Posterior cingulate gyrus (tissue), 11 donors: ENCODE data around the gene GFOD2.

Experiments
- DNase-seq, 10 donors: peaks; one replicate each; pipeline versions ENCODE4 v3.0.0 to v3.0.0-alpha.2; 2020 to 2021; ENCODE audit warnings: mixed read lengths in 3 of 10
- intact Hi-C: fragments of 100-400 bp; cut with DNase I; formaldehyde crosslinking; loops from one replicate; pipeline ENCODE4 v1.15.1; 2023

The GFOD2 gene

GRCh38 chr16:67651847-67652246, 67.3 kb downstream of the GFOD2 start:
- peak in 1 of 10 donors; percentile 51 for DNase-seq
- intact Hi-C loops, result no loop called here

GRCh38 chr16:67651039-67651438, 68.1 kb downstream of the GFOD2 start:
- DNase-seq, result peak in 1 of 10 donors; percentile 58
- intact Hi-C loops, result no loop called here

DNA sequence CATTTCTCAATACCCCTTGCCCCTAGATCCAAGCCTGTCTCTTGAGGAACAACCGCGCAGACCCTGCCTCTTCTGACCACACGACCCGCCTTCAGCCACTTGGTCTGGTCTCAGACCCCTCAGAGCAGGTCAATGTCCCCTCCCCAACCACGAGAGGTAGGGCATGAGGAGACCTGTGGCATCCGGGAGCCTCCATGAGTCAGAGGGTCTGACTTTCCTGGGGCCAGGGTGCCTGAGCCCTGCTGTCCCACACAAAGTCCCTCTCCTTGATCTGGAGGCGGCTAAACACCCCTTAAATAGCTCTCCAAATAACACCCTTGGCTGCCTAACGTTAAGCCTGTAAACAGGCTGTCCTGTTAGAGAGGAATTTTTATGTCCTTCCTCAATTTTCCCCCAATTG, 69.1 kb downstream of the GFOD2 start:
- intact Hi-C loops, result no loop called here
- DNase-seq, result no peak

GRCh38 chr16:67649494-67649931, 69.6 kb downstream of the GFOD2 start:
- intact Hi-C loops, result no loop called here
- DNase-seq, result peak in 1 of 10 donors; percentile 82

- peak in 2 of 10 donors; percentile 74 to 78 for DNase-seq
- intact Hi-C loops, result no loop called here
Observed at GRCh38 chr16:67648764-67649407, 70.2 kb downstream of the GFOD2 start.

DNA sequence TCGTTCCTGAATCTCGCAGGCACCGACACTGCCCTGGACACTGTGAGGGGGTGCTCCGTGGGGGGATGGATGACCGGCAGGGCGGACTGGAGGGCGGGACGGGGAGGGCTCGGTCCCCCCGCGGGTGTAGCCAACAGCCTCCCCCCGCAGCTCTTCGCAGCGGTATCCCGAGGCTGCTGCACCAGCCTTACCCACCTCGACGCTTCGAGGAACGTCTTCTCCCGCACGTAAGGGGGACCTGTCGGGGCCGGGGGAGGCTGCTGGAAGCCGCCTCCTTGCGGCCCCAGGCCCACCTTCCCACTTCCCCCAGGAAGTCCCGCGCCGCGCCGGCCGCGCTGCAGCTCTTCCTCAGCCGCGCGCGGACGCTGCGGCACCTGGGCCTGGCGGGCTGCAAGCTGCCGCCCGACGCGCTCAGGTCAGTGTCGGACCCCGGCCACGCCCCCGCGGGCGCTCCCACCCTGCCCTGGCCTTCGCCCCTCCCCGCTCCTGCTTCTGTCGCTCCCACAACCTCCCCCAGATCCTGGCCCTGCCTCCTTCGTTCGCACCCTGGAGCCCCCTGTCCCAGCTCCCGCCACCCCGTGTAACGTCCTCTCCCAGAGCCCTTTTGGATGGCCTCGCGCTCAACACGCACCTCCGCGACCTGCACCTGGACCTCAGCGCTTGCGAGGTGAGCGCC, 70.9 kb downstream of the GFOD2 start:
- DNase-seq, result no peak
- intact Hi-C loops, result no loop called here

GRCh38 chr16:67647681-67648080, 71.4 kb downstream of the GFOD2 start:
- DNase-seq, result peak in 2 of 10 donors; percentile 65 to 79
- intact Hi-C loops, result no loop called here

- DNase-seq, result peak in 2 of 10 donors; percentile 62 to 84
- intact Hi-C loops, result no loop called here
Observed at GRCh38 chr16:67647111-67647651, 71.9 kb downstream of the GFOD2 start.

GRCh38 chr16:67645397-67646121, 73.6 kb downstream of the GFOD2 start:
- intact Hi-C loops, result no loop called here
- DNase-seq, result peak in 3 of 10 donors; percentile 61 to 82 (median 77)

- peak in 3 of 10 donors; percentile 0 to 73 (median 6) for DNase-seq
- intact Hi-C loops, result no loop called here
Observed at GRCh38 chr16:67644038-67644437, 75.1 kb downstream of the GFOD2 start.

DNA sequence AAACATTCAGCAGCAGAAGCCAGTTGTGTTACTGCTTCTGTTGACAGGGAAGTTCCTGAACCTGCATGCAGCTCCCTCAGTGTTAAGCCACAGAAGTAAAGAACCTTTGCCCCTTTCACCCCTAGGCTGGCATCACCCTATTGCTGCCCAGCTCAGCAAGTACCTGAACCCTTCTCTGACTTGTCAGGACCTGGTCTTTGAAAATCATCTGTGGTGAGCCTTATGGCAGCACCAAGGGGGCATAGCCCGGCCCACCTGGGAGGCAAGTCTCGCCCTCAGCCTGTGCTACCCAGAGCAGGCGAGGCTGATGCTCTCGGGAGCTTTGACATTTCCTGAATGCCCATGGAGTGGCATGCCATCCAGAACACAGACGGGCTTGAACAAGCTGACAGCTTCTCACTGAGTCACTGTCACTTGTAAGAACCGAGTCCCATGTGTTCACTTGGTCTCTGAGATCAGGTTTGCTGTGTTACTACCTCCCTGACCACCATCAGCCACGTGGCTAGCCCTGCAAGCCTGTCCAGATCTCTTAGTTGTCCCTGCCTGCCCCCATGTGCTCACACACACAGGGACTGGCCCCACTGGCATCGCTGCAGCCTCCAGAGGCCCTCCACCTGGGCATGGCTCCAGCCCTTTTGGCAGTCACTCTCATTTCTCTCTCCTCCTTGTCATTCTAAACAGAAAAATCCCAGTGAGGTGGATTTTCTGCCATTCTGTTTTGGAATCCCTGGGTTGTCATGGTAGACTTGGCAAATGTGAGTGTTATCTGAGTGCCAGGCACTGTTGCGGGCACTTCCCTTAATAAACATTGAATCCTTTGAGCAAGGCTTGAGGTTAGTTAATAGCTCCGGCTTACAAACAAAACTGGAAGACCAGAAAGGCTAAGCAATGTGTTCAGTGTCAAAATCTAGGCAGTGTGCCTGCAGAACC, 77.1 kb downstream of the GFOD2 start:
- intact Hi-C loops, result no loop called here
- peak in 9 of 10 donors; percentile 44 to 93 (median 77) for DNase-seq

- intact Hi-C loops, result no loop called here
- peak in 2 of 10 donors; percentile 38 to 63 for DNase-seq
Observed at GRCh38 chr16:67637625-67638024, 81.5 kb downstream of the GFOD2 start.

DNA sequence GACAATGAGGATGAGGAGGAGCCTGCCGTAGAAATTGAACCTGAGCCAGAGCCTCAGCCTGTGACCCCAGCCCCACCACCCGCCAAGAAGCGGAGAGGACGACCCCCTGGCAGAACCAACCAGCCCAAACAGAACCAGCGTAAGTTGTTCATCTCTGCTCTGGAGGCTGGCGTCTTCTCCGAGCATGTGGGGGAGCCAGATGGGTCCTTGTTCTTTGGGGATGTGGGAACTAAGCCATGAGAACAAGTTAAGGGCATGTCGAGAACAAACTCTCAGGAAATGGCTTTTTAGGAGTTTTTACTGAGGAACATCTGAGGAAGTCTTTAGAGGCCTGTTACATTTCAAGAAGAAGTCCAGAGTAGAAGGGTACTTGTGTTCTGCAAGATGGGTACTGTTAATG, 82.4 kb downstream of the GFOD2 start:
- intact Hi-C loops, result no loop called here
- peak in 2 of 10 donors; percentile 40 to 73 for DNase-seq

- intact Hi-C loops, result no loop called here
- peak in 8 of 10 donors; percentile 33 to 90 (median 64) for DNase-seq
Observed at GRCh38 chr16:67632415-67633172, 86.5 kb downstream of the GFOD2 start.

DNA sequence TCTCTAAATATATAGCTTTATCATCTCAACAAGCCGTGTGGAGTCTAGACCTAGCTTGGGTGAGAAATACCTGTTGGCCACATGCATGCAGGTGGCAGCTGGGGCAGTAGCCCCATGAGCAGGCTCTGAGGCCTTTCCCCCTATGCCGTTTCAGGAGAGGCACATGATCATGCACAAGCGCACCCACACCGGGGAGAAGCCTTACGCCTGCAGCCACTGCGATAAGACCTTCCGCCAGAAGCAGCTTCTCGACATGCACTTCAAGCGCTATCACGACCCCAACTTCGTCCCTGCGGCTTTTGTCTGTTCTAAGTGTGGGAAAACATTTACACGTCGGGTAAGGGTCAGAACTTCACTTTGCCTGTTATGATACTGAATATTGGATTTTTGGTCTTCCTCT, 90.9 kb downstream of the GFOD2 start:
- intact Hi-C loops, result no loop called here

More for the DNA sequence above, 90.9 kb downstream of the GFOD2 start:
- DNase-seq, result no peak
